ENCODE measurements around the gene PKN1. TPM values are rescaled to one million over a fixed set of nuclear protein-coding genes. Genes with fewer than 3 reads are reported as not detected.

The PKN1 gene
- total RNA-seq, 2 experiments from 2014 or later = 188 to 207 TPM

- intact Hi-C loops (cut with micrococcal nuclease) = loop anchor here (5.0 kb wide), 1 partner anchor 218 kb away; no protein-coding TSS in a partner anchor
- peak overlapping the region; percentile 77 for H3K27ac Mint-ChIP-seq
- no peak for DNase-seq
- peaks cover 2% of the 10 kb centered on the region for H3K27me3 Mint-ChIP-seq
- no peaks in the 10 kb centered on the region for H3K9me3 Mint-ChIP-seq
- POLR2A ChIA-PET = interaction anchor here (0.6 to 1.6 kb wide), 4 partner anchors 9 to 279 kb away, joined by 3 to 8 read pairs (median 3); partner anchors contain the start of genes ADGRE5 and ASF1B
- peaks cover 59% of the 10 kb centered on the region for H3K4me1 Mint-ChIP-seq (ENCODE audit: low read depth)
- peaks cover 68% of the 10 kb centered on the region for H3K36me3 Mint-ChIP-seq
- H3K4me3 Mint-ChIP-seq = no peak overlapping the region
- CTCF ChIA-PET = interaction anchor here (0.8 to 2.0 kb wide), 9 partner anchors 9 to 279 kb away, joined by 3 to 13 read pairs (median 4); partner anchors contain the start of genes ASF1B, PKN1 and PTGER1
Measured at GRCh38 chr19:14414926-14415690, 18.0 kb upstream of the PKN1 start.

- ChIA-PET POLR2A (interaction anchor here (0.6 kb wide), 1 partner anchor 36 kb away, joined by 4 read pairs; the partner anchor contains the start of gene ADGRE5), CTCF (interaction anchor here (2.0 kb wide), 1 partner anchor 56 kb away, joined by 5 read pairs; no protein-coding TSS in a partner anchor)
- Mint-ChIP-seq H3K27me3 (peaks cover 2% of the 10 kb centered on the region), H3K4me3 (peak overlapping the region; percentile 95), H3K27ac (peak overlapping the region; percentile 96), H3K4me1 (ENCODE audit: low read depth) (peaks cover 50% of the 10 kb centered on the region), H3K36me3 (peaks cover 55% of the 10 kb centered on the region), H3K9me3 (no peaks in the 10 kb centered on the region)
- no peak for DNase-seq
- intact Hi-C loops (cut with micrococcal nuclease) = loop anchor here (5.0 kb wide), 1 partner anchor 220 kb away; no protein-coding TSS in a partner anchor
Measured at GRCh38 chr19:14416817-14417231, 16.3 kb upstream of the PKN1 start.

GRCh38 chr19:14418856-14419105, 14.3 kb upstream of the PKN1 start:
- Mint-ChIP-seq H3K9me3 (no peaks in the 10 kb centered on the region), H3K27ac (peak overlapping the region; percentile 96), H3K4me3 (peak overlapping the region; percentile 95), H3K27me3 (peaks cover 2% of the 10 kb centered on the region), H3K36me3 (peaks cover 41% of the 10 kb centered on the region), H3K4me1 (ENCODE audit: low read depth) (peaks cover 32% of the 10 kb centered on the region)
- ChIA-PET CTCF (interaction anchor here (1.2 kb wide), 1 partner anchor 14 kb away, joined by 4 read pairs; no protein-coding TSS in a partner anchor), POLR2A (interaction anchor here (1.3 to 2.1 kb wide), 4 partner anchors 9 to 282 kb away, joined by 3 to 5 read pairs (median 4); no protein-coding TSS in a partner anchor)
- DNase-seq = peak; percentile 90
- intact Hi-C loops (cut with micrococcal nuclease) = loop anchor here (1.0 to 5.0 kb wide), 5 partner anchors 16 to 282 kb away; partner anchors contain the start of gene ASF1B

GRCh38 chr19:14419106-14419813, 13.8 kb upstream of the PKN1 start, which contains the start of gene DDX39A:
TSS of gene DDX39A (minus strand) at chr19:14419341. CDS start at chr19:14413220, 6,121 bp downstream.
- CTCF ChIA-PET = interaction anchor here (0.6 to 2.0 kb wide), 6 partner anchors 13 to 283 kb away, joined by 3 to 18 read pairs (median 4); partner anchors contain the start of genes ASF1B and PKN1
- Mint-ChIP-seq H3K4me1 (ENCODE audit: low read depth) (peaks cover 29% of the 10 kb centered on the region), H3K27ac (peak within 1 kb of the TSS; percentile 96), H3K9me3 (no peaks in the 10 kb centered on the region), H3K36me3 (peaks cover 38% of the 10 kb centered on the region), H3K27me3 (peaks cover 2% of the 10 kb centered on the region), H3K4me3 (peak within 1 kb of the TSS; percentile 95)
- intact Hi-C loops (cut with micrococcal nuclease) = loop anchor here (1.0 to 5.0 kb wide), 5 partner anchors 16 to 282 kb away; partner anchors contain the start of gene ASF1B
- DNase-seq = peak; percentile 99
- POLR2A ChIA-PET = interaction anchor here (0.7 to 2.1 kb wide), 4 partner anchors 9 to 508 kb away, joined by 3 to 5 read pairs (median 4); no protein-coding TSS in a partner anchor

GRCh38 chr19:14425696-14426138, 7.4 kb upstream of the PKN1 start:
- DNase-seq = no peak
- intact Hi-C loops (cut with micrococcal nuclease) = no loop called here
- Mint-ChIP-seq H3K4me3 (no peak overlapping the region), H3K36me3 (no peaks in the 10 kb centered on the region), H3K27ac (no peak overlapping the region), H3K4me1 (ENCODE audit: low read depth) (peaks cover 2% of the 10 kb centered on the region), H3K27me3 (no peaks in the 10 kb centered on the region), H3K9me3 (no peaks in the 10 kb centered on the region)
- ChIA-PET CTCF (interaction anchor here (7.5 kb wide), 1 partner anchor 54 kb away, joined by 60 read pairs; no protein-coding TSS in a partner anchor), POLR2A (no interaction called here)

- peaks cover 12% of the 10 kb centered on the region for H3K4me1 Mint-ChIP-seq (ENCODE audit: low read depth)
- no peak overlapping the region for H3K4me3 Mint-ChIP-seq
- no peaks in the 10 kb centered on the region for H3K36me3 Mint-ChIP-seq
- no peaks in the 10 kb centered on the region for H3K27me3 Mint-ChIP-seq
- H3K9me3 Mint-ChIP-seq = no peaks in the 10 kb centered on the region
- POLR2A ChIA-PET = no interaction called here
- CTCF ChIA-PET = interaction anchor here (7.5 kb wide), 1 partner anchor 52 kb away, joined by 60 read pairs; no protein-coding TSS in a partner anchor
- H3K27ac Mint-ChIP-seq = no peak overlapping the region
- DNase-seq = no peak
- intact Hi-C loops (cut with micrococcal nuclease) = no loop called here
Measured at GRCh38 chr19:14427461-14427860, 5.6 kb upstream of the PKN1 start.

GRCh38 chr19:14428882-14429416, 4.2 kb upstream of the PKN1 start:
- POLR2A ChIA-PET = no interaction called here
- H3K4me1 Mint-ChIP-seq (ENCODE audit: low read depth) = peaks cover 14% of the 10 kb centered on the region

GRCh38 chr19:14430712-14431111, 2.4 kb upstream of the PKN1 start:
- peaks cover 2% of the 10 kb centered on the region for H3K36me3 Mint-ChIP-seq
- POLR2A ChIA-PET = no interaction called here
- intact Hi-C loops (cut with micrococcal nuclease) = no loop called here

More at GRCh38 chr19:14428882-14429416, 4.2 kb upstream of the PKN1 start:
- Mint-ChIP-seq H3K4me3 (no peak overlapping the region), H3K9me3 (no peaks in the 10 kb centered on the region), H3K27ac (no peak overlapping the region), H3K27me3 (no peaks in the 10 kb centered on the region), H3K36me3 (no peaks in the 10 kb centered on the region)
- CTCF ChIA-PET = interaction anchor here (0.6 to 7.5 kb wide), 3 partner anchors 14 to 292 kb away, joined by 3 to 60 read pairs (median 5); partner anchors contain the start of gene ASF1B
- intact Hi-C loops (cut with micrococcal nuclease) = no loop called here
- DNase-seq = no peak

GRCh38 chr19:14433554-14434501, 722 bp downstream of the PKN1 start:
- Mint-ChIP-seq H3K36me3 (peaks cover 2% of the 10 kb centered on the region), H3K27ac (peak overlapping the region; percentile 50)

More at GRCh38 chr19:14430712-14431111, 2.4 kb upstream of the PKN1 start:
- no peak overlapping the region for H3K4me3 Mint-ChIP-seq
- peak overlapping the region; percentile 23 for H3K27ac Mint-ChIP-seq
- CTCF ChIA-PET = interaction anchor here (0.6 to 7.5 kb wide), 8 partner anchors 11 to 77 kb away, joined by 3 to 60 read pairs (median 8); no protein-coding TSS in a partner anchor
- H3K9me3 Mint-ChIP-seq = no peaks in the 10 kb centered on the region
- DNase-seq = no peak
- peaks cover 28% of the 10 kb centered on the region for H3K4me1 Mint-ChIP-seq (ENCODE audit: low read depth)
- no peaks in the 10 kb centered on the region for H3K27me3 Mint-ChIP-seq

GRCh38 chr19:14434543-14435319, 1.6 kb downstream of the PKN1 start:
- H3K36me3 Mint-ChIP-seq = peaks cover 2% of the 10 kb centered on the region
- no peaks in the 10 kb centered on the region for H3K27me3 Mint-ChIP-seq
- no peaks in the 10 kb centered on the region for H3K9me3 Mint-ChIP-seq
- intact Hi-C loops (cut with micrococcal nuclease) = loop anchor here (2.0 kb wide), 1 partner anchor 16 kb away; the partner anchor contains the start of gene DDX39A
- H3K4me1 Mint-ChIP-seq (ENCODE audit: low read depth) = peaks cover 43% of the 10 kb centered on the region
- ChIA-PET CTCF (no interaction called here), POLR2A (no interaction called here)
- peak; percentile 76 for DNase-seq
- peak overlapping the region; percentile 50 for H3K27ac Mint-ChIP-seq
- peak overlapping the region; percentile 71 for H3K4me3 Mint-ChIP-seq

More at GRCh38 chr19:14433554-14434501, 722 bp downstream of the PKN1 start:
- POLR2A ChIA-PET = interaction anchor here (0.9 to 1.6 kb wide), 2 partner anchors 7 to 14 kb away, joined by 3 to 4 read pairs; partner anchors contain the start of gene DDX39A
- Mint-ChIP-seq H3K4me1 (ENCODE audit: low read depth) (peaks cover 37% of the 10 kb centered on the region), H3K9me3 (no peaks in the 10 kb centered on the region), H3K27me3 (no peaks in the 10 kb centered on the region), H3K4me3 (peak overlapping the region; percentile 71)
- DNase-seq = peak; percentile 57
- CTCF ChIA-PET = interaction anchor here (1.0 kb wide), 1 partner anchor 14 kb away, joined by 3 read pairs; no protein-coding TSS in a partner anchor
- intact Hi-C loops (cut with micrococcal nuclease) = loop anchor here (2.0 kb wide), 2 partner anchors 15 to 39 kb away; partner anchors contain the start of gene DDX39A

All from activated CD4-positive, alpha-beta memory T cell treated with anti-CD3 and anti-CD28 coated beads for 36 hours (primary cell).